ENCODE measurements around the gene EHBP1L1.
A peak's percentile ranks its signal among the peaks of the same experiment; 100 is the strongest.

Gene EHBP1L1

GRCh38 chr11:65613091-65613928, 37.5 kb downstream of the EHBP1L1 start:
- no peak for DNase-seq (ENCODE audit: low read depth in 1 of 2, low spot score in 1 of 2)

- DNase-seq (ENCODE audit: low read depth in 1 of 2, low spot score in 1 of 2): peak; percentile 98 to 100
Measured at GRCh38 chr11:65615229-65615949, 39.5 kb downstream of the EHBP1L1 start, which contains the start of gene PCNX3. TSS of gene PCNX3 (plus strand) at chr11:65615776. CDS start at chr11:65616312, 536 bp downstream.

GRCh38 chr11:65615950-65616574, 40.2 kb downstream of the EHBP1L1 start:
- no peak for DNase-seq (ENCODE audit: low read depth in 1 of 2, low spot score in 1 of 2)

- DNase-seq (ENCODE audit: low read depth in 1 of 2, low spot score in 1 of 2): no peak
Measured at GRCh38 chr11:65616575-65617001, 40.7 kb downstream of the EHBP1L1 start.

GRCh38 chr11:65617136-65617850, 41.4 kb downstream of the EHBP1L1 start:
- no peak for DNase-seq (ENCODE audit: low read depth in 1 of 2, low spot score in 1 of 2)

GRCh38 chr11:65617990-65618751, 42.3 kb downstream of the EHBP1L1 start:
- no peak for DNase-seq (ENCODE audit: low read depth in 1 of 2, low spot score in 1 of 2)

- DNase-seq (ENCODE audit: low read depth in 1 of 2, low spot score in 1 of 2): no peak
Measured at GRCh38 chr11:65618763-65619162, 42.9 kb downstream of the EHBP1L1 start.

GRCh38 chr11:65619281-65619928, 43.6 kb downstream of the EHBP1L1 start:
- no peak for DNase-seq (ENCODE audit: low read depth in 1 of 2, low spot score in 1 of 2)

GRCh38 chr11:65620666-65621065, 44.8 kb downstream of the EHBP1L1 start:
- no peak for DNase-seq (ENCODE audit: low read depth in 1 of 2, low spot score in 1 of 2)

GRCh38 chr11:65621460-65621859, 45.6 kb downstream of the EHBP1L1 start:
- no peak for DNase-seq (ENCODE audit: low read depth in 1 of 2, low spot score in 1 of 2)

- DNase-seq (ENCODE audit: low read depth in 1 of 2, low spot score in 1 of 2): no peak
Measured at GRCh38 chr11:65622011-65622410, 46.2 kb downstream of the EHBP1L1 start.

- no peak for DNase-seq (ENCODE audit: low read depth in 1 of 2, low spot score in 1 of 2)
Measured at GRCh38 chr11:65623177-65623576, 47.3 kb downstream of the EHBP1L1 start.

- no peak for DNase-seq (ENCODE audit: low read depth in 1 of 2, low spot score in 1 of 2)
Measured at GRCh38 chr11:65623852-65624616, 48.2 kb downstream of the EHBP1L1 start.

GRCh38 chr11:65624931-65625627, 49.2 kb downstream of the EHBP1L1 start:
- no peak for DNase-seq (ENCODE audit: low read depth in 1 of 2, low spot score in 1 of 2)

GRCh38 chr11:65625628-65626342, 49.9 kb downstream of the EHBP1L1 start:
- DNase-seq (ENCODE audit: low read depth in 1 of 2, low spot score in 1 of 2): no peak

- no peak for DNase-seq (ENCODE audit: low read depth in 1 of 2, low spot score in 1 of 2)
Measured at GRCh38 chr11:65627202-65627601, 51.3 kb downstream of the EHBP1L1 start.

- DNase-seq (ENCODE audit: low read depth in 1 of 2, low spot score in 1 of 2): no peak
Measured at GRCh38 chr11:65629579-65629978, 53.7 kb downstream of the EHBP1L1 start.

GRCh38 chr11:65630215-65630614, 54.4 kb downstream of the EHBP1L1 start:
- DNase-seq (ENCODE audit: low read depth in 1 of 2, low spot score in 1 of 2): no peak
